ENCODE results near the gene ANO2.
"Not testable (repeated sequence)": the region's sequence is repeated elsewhere in the genome, so short reads cannot be mapped to it uniquely, and the experiment has no call there.

ANO2 gene

GRCh38 chr12:5571115-5571514 lies 373.9 kb downstream of the ANO2 start:
- DNase-seq = no peak

GRCh38 chr12:5570416-5570815 lies 374.6 kb downstream of the ANO2 start:
- DNase-seq = no peak

- DNase-seq = no peak
Observed at GRCh38 chr12:5568325-5568981, 376.6 kb downstream of the ANO2 start.

GRCh38 chr12:5567016-5567725 lies 377.9 kb downstream of the ANO2 start:
- no peak for DNase-seq

GRCh38 chr12:5565933-5566599 lies 379.0 kb downstream of the ANO2 start:
- DNase-seq = no peak

- no peak for DNase-seq
Observed at GRCh38 chr12:5562581-5562980, 382.5 kb downstream of the ANO2 start.

- no peak for DNase-seq
Observed at GRCh38 chr12:5561846-5562245, 383.2 kb downstream of the ANO2 start.

GRCh38 chr12:5561057-5561456 lies 384.0 kb downstream of the ANO2 start:
- no peak for DNase-seq

GRCh38 chr12:5560265-5560664 lies 384.8 kb downstream of the ANO2 start:
- no peak for DNase-seq

GRCh38 chr12:5557906-5558305 lies 387.2 kb downstream of the ANO2 start:
- DNase-seq = no peak

GRCh38 chr12:5556946-5557673 lies 387.9 kb downstream of the ANO2 start:
- no peak for DNase-seq

GRCh38 chr12:5556033-5556614 lies 388.9 kb downstream of the ANO2 start:
- no peak for DNase-seq

- DNase-seq = no peak
Observed at GRCh38 chr12:5554711-5555110, 390.3 kb downstream of the ANO2 start.

GRCh38 chr12:5549011-5549410 lies 396.0 kb downstream of the ANO2 start:
- DNase-seq = no peak

- DNase-seq = no peak
Observed at GRCh38 chr12:5548152-5548943, 396.7 kb downstream of the ANO2 start.

- no peak for DNase-seq
Observed at GRCh38 chr12:5546616-5547015, 398.4 kb downstream of the ANO2 start.

- no peak for DNase-seq
Observed at GRCh38 chr12:5537771-5538170, 407.3 kb downstream of the ANO2 start.

- not testable (repeated sequence) for DNase-seq
Observed at GRCh38 chr12:5537026-5537615, 407.9 kb downstream of the ANO2 start.

GRCh38 chr12:5535541-5535940 lies 409.5 kb downstream of the ANO2 start:
- no peak for DNase-seq

- DNase-seq = no peak
Observed at GRCh38 chr12:5534426-5535199, 410.4 kb downstream of the ANO2 start.

GRCh38 chr12:5533368-5533767 lies 411.7 kb downstream of the ANO2 start:
- no peak for DNase-seq
